Thyroid gland (tissue), 4 donors: ENCODE results near the gene LMNTD1.

Experiments
- CTCF ChIP-seq, 6 experiments: fragments of 200-600 bp in 3 of 6; fragments of 450-650 bp in 3 of 6; sonication (generic) in 3 of 6; IDR thresholded peaks; one replicate each; pipeline ENCODE4 v1.5.1; 2016 to 2019; ENCODE audit warnings: antibody characterized with exemption in 6 of 6, mild to moderate bottlenecking in 2 of 6, inconsistent platforms in 1 of 6, moderate library complexity in 1 of 6
- POLR2A ChIP-seq, 2 donors: fragments of 450-650 bp; IDR thresholded peaks; one replicate each; pipeline ENCODE4 v1.6.1; 2017; ENCODE audit warnings: antibody characterized with exemption in 2 of 2, mild to moderate bottlenecking in 2 of 2, moderate library complexity in 1 of 2

- TF ChIP-seq CTCF (IDR thresholded peaks at IDR 0.05) (no peak), POLR2A (IDR thresholded peaks at IDR 0.05) (no peak)
These were observed 70.5 kb downstream of the LMNTD1 start for GRCh38 chr12:25482625-25483024.
